Vagina (tissue), 2 donors: ENCODE measurements around the gene PLEKHA5. TPM values are rescaled to one million over a fixed set of nuclear protein-coding genes. Genes with fewer than 3 reads are reported as not detected.
A peak's percentile ranks its signal among the peaks of the same experiment; 100 is the strongest.

Experiments used
- DNase-seq, 2 donors: peaks; one replicate each; pipeline ENCODE4 v3.0.0-alpha.2; 2017; ENCODE audit errors: extremely low spot score in 2 of 2
- H3K27ac ChIP-seq: fragments of 200-600 bp; sonication (generic); one replicate; pipeline ENCODE4 v1.5.1; 2019
- H3K27me3 ChIP-seq: fragments of 200-600 bp; sonication (generic); one replicate; pipeline ENCODE4 v1.5.1; 2019
- H3K36me3 ChIP-seq, 2 donors: fragments of 200-600 bp; sonication (generic); one replicate each; pipeline ENCODE4 v1.5.1; 2017 to 2019
- H3K4me1 ChIP-seq: fragments of 200-600 bp; sonication (generic); one replicate; pipeline ENCODE4 v1.5.1; 2019
- H3K4me3 ChIP-seq, 2 donors: fragments of 200-600 bp; sonication (generic); 1 replicate in 1 of 2; 2 replicates in 1 of 2; pipeline ENCODE4 v1.5.1; 2016 to 2019
- H3K9me3 ChIP-seq: fragments of 200-600 bp; sonication (generic); one replicate; pipeline ENCODE4 v1.5.1; 2019
- CTCF ChIP-seq, 3 experiments: fragments of 450-650 bp in 2 of 3; fragments of 200-600 bp in 1 of 3; sonication (generic) in 1 of 3; IDR thresholded peaks; one replicate each; pipeline ENCODE4 v1.5.1; 2017 to 2019; ENCODE audit warnings: antibody characterized with exemption in 3 of 3, mild to moderate bottlenecking in 2 of 3, moderate library complexity in 2 of 3
- POLR2A ChIP-seq, 2 donors: fragments of 450-650 bp; IDR thresholded peaks; one replicate each; pipeline ENCODE4 v1.6.1; 2017; ENCODE audit warnings: antibody characterized with exemption in 2 of 2, mild to moderate bottlenecking in 2 of 2, moderate library complexity in 2 of 2
- POLR2AphosphoS5 ChIP-seq, 2 donors: sonication (generic); formaldehyde crosslinking; IDR thresholded peaks; one replicate each; pipeline ENCODE4 v1.9.0; 2017; ENCODE audit warnings: antibody characterized with exemption in 2 of 2, mild to moderate bottlenecking in 2 of 2, low read depth in 1 of 2; ENCODE audit not compliant: insufficient read depth in 1 of 2
- intact Hi-C: fragments of 100-400 bp; cut with DNase I; formaldehyde crosslinking; loops from one replicate; pipeline ENCODE4 v1.15.1; 2023
- total RNA-seq: library from RNA; depleted of rRNA; stranded (reverse); fragments of >200 nt; gene quantifications from one replicate; pipeline ENCODE4 v1.2.3, GENCODE V29; 2016

PLEKHA5 gene
- total RNA-seq, 1 donor from 2014 or later = 58.4 TPM

GRCh38 chr12:19220852-19221466 is 91.4 kb downstream of the PLEKHA5 start:
- H3K4me1 ChIP-seq = peaks cover 39% of the 10 kb centered on the region
- no peaks in the 10 kb centered on the region for H3K36me3 ChIP-seq
- no peak for TF ChIP-seq CTCF (IDR thresholded peaks at IDR 0.05)
- TF ChIP-seq POLR2AphosphoS5 (IDR thresholded peaks at IDR 0.05; ENCODE audit: insufficient read depth in 1 of 2, low read depth in 1 of 2) = no peak
- TF ChIP-seq POLR2A (IDR thresholded peaks at IDR 0.05) = no peak
- H3K9me3 ChIP-seq = no peaks in the 10 kb centered on the region
- H3K4me3 ChIP-seq = no peak overlapping the region
- intact Hi-C loops = no loop called here
- DNase-seq = no peak
- H3K27ac ChIP-seq = no peak overlapping the region
- no peaks in the 10 kb centered on the region for H3K27me3 ChIP-seq

GRCh38 chr12:19222558-19222957 is 93.0 kb downstream of the PLEKHA5 start:
- no peak overlapping the region for H3K4me3 ChIP-seq
- intact Hi-C loops = no loop called here
- no peaks in the 10 kb centered on the region for H3K9me3 ChIP-seq
- H3K36me3 ChIP-seq = no peaks in the 10 kb centered on the region
- TF ChIP-seq POLR2A (IDR thresholded peaks at IDR 0.05) (no peak), POLR2AphosphoS5 (IDR thresholded peaks at IDR 0.05; ENCODE audit: insufficient read depth in 1 of 2, low read depth in 1 of 2) (no peak), CTCF (IDR thresholded peaks at IDR 0.05) (no peak)
- no peak for DNase-seq
- H3K4me1 ChIP-seq = peaks cover 39% of the 10 kb centered on the region
- no peaks in the 10 kb centered on the region for H3K27me3 ChIP-seq
- peak overlapping the region; percentile 0 for H3K27ac ChIP-seq

GRCh38 chr12:19223018-19223417 is 93.5 kb downstream of the PLEKHA5 start:
- no peak overlapping the region for H3K4me3 ChIP-seq
- peaks cover 39% of the 10 kb centered on the region for H3K4me1 ChIP-seq
- no peak for DNase-seq
- no peaks in the 10 kb centered on the region for H3K9me3 ChIP-seq
- TF ChIP-seq POLR2AphosphoS5 (IDR thresholded peaks at IDR 0.05; ENCODE audit: insufficient read depth in 1 of 2, low read depth in 1 of 2) (no peak), POLR2A (IDR thresholded peaks at IDR 0.05) (no peak), CTCF (IDR thresholded peaks at IDR 0.05) (no peak)
- peak overlapping the region; percentile 0 for H3K27ac ChIP-seq
- intact Hi-C loops = no loop called here
- no peaks in the 10 kb centered on the region for H3K27me3 ChIP-seq
- H3K36me3 ChIP-seq = no peaks in the 10 kb centered on the region

- intact Hi-C loops = no loop called here
- no peaks in the 10 kb centered on the region for H3K27me3 ChIP-seq
- H3K27ac ChIP-seq = no peak overlapping the region
- H3K9me3 ChIP-seq = no peaks in the 10 kb centered on the region
- no peaks in the 10 kb centered on the region for H3K36me3 ChIP-seq
- H3K4me1 ChIP-seq = peaks cover 45% of the 10 kb centered on the region
- H3K4me3 ChIP-seq = no peak overlapping the region
- no peak for DNase-seq
- TF ChIP-seq CTCF (IDR thresholded peaks at IDR 0.05) = no peak
- no peak for TF ChIP-seq POLR2A (IDR thresholded peaks at IDR 0.05)
- no peak for TF ChIP-seq POLR2AphosphoS5 (IDR thresholded peaks at IDR 0.05; ENCODE audit: insufficient read depth in 1 of 2, low read depth in 1 of 2)
These were observed 94.2 kb downstream of the PLEKHA5 start for GRCh38 chr12:19223695-19224094.

- no peak for DNase-seq
- Histone ChIP-seq H3K4me1 (peaks cover 45% of the 10 kb centered on the region), H3K9me3 (no peaks in the 10 kb centered on the region), H3K27me3 (no peaks in the 10 kb centered on the region), H3K36me3 (no peaks in the 10 kb centered on the region), H3K27ac (no peak overlapping the region), H3K4me3 (no peak overlapping the region)
- no peak for TF ChIP-seq CTCF (IDR thresholded peaks at IDR 0.05)
- no peak for TF ChIP-seq POLR2AphosphoS5 (IDR thresholded peaks at IDR 0.05; ENCODE audit: insufficient read depth in 1 of 2, low read depth in 1 of 2)
- no peak for TF ChIP-seq POLR2A (IDR thresholded peaks at IDR 0.05)
- intact Hi-C loops = no loop called here
These were observed 95.2 kb downstream of the PLEKHA5 start for GRCh38 chr12:19224746-19225145.
